Cardiac muscle cell (in vitro differentiated cells and primary cell): Measurements from ENCODE around the gene COQ4. TPM values are rescaled to one million over a fixed set of nuclear protein-coding genes. Genes with fewer than 3 reads are reported as not detected.
A peak's percentile ranks its signal among the peaks of the same experiment; 100 is the strongest.

ENCODE experiments used
- DNase-seq, 2 donors: peaks; one replicate each; pipeline versions ENCODE4 v3.0.0 to v3.0.0-alpha.2; 2010 to 2017; ENCODE audit warnings: low read depth in 1 of 2, low spot score in 1 of 2
- H3K27ac ChIP-seq: fragments of 200-600 bp; sonication (generic); 2 replicates; pipeline ENCODE4 v1.5.1; 2016
- H3K27me3 ChIP-seq: fragments of 200-600 bp; sonication (generic); 2 replicates; pipeline ENCODE4 v1.6.0; 2016; ENCODE audit warnings: control low read depth
- H3K36me3 ChIP-seq: fragments of 200-600 bp; sonication (generic); 2 replicates; pipeline ENCODE4 v1.5.1; 2016; ENCODE audit warnings: control low read depth
- H3K4me1 ChIP-seq: fragments of 200-600 bp; sonication (generic); 2 replicates; pipeline ENCODE4 v1.8.1; 2017; ENCODE audit warnings: low read depth, mild to moderate bottlenecking, mixed run types
- H3K4me3 ChIP-seq: fragments of 200-600 bp; sonication (generic); 2 replicates; pipeline ENCODE4 v1.5.1; 2016; ENCODE audit warnings: mild to moderate bottlenecking
- H3K9me3 ChIP-seq: fragments of 200-600 bp; sonication (generic); 2 replicates; pipeline ENCODE4 v1.5.1; 2017; ENCODE audit warnings: low read depth, mild to moderate bottlenecking, control low read depth
- CTCF ChIP-seq: IDR thresholded peaks from 2 replicates; pipeline ENCODE4 v1.5.1; 2012; ENCODE audit warnings: low read depth, mild to moderate bottlenecking, low read length
- polyA plus RNA-seq: library from polyadenylated mRNA; unstranded; fragments of >200 nt; fragmentation: Nextera tagmentation; extraction: Ambion mirVana; gene quantifications from 2 replicates; pipeline ENCODE4 v1.2.1, GENCODE V29; 2016
- total RNA-seq: library from RNA; depleted of rRNA; stranded (reverse); fragments of >200 nt; gene quantifications from 2 replicates; pipeline ENCODE4 v1.2.3, GENCODE V29; 2016

COQ4 gene
- total and polyA plus RNA-seq, 2 experiments from 2014 or later, result 81.1 to 87.1 TPM

GRCh38 chr9:128314697-128315096, 7.9 kb upstream of the COQ4 start:
- DNase-seq, result no peak
- no peak overlapping the region for H3K27ac ChIP-seq
- no peaks in the 10 kb centered on the region for H3K27me3 ChIP-seq
- no peaks in the 10 kb centered on the region for H3K9me3 ChIP-seq
- H3K4me3 ChIP-seq, result no peak overlapping the region
- H3K36me3 ChIP-seq, result peaks cover 27% of the 10 kb centered on the region
- H3K4me1 ChIP-seq, result no peaks in the 10 kb centered on the region
- TF ChIP-seq CTCF, result no peak

- H3K27ac ChIP-seq, result no peak overlapping the region
- peaks cover 17% of the 10 kb centered on the region for H3K36me3 ChIP-seq
- DNase-seq, result no peak
- no peaks in the 10 kb centered on the region for H3K27me3 ChIP-seq
- no peaks in the 10 kb centered on the region for H3K9me3 ChIP-seq
- no peak for TF ChIP-seq CTCF
- H3K4me3 ChIP-seq, result no peak overlapping the region
- peaks cover 3% of the 10 kb centered on the region for H3K4me1 ChIP-seq
Measured at GRCh38 chr9:128316421-128316820, 6.2 kb upstream of the COQ4 start.

- no peak for TF ChIP-seq CTCF
- peaks cover 4% of the 10 kb centered on the region for H3K4me1 ChIP-seq
- H3K27me3 ChIP-seq, result no peaks in the 10 kb centered on the region
- H3K4me3 ChIP-seq, result no peak overlapping the region
- no peak overlapping the region for H3K27ac ChIP-seq
- H3K9me3 ChIP-seq, result no peaks in the 10 kb centered on the region
- no peak for DNase-seq
- peaks cover 17% of the 10 kb centered on the region for H3K36me3 ChIP-seq
Measured at GRCh38 chr9:128317629-128318028, 5.0 kb upstream of the COQ4 start.

GRCh38 chr9:128321343-128321742, 1.3 kb upstream of the COQ4 start:
- Histone ChIP-seq H3K27ac (no peak overlapping the region), H3K36me3 (peaks cover 11% of the 10 kb centered on the region), H3K9me3 (no peaks in the 10 kb centered on the region), H3K4me1 (peaks cover 13% of the 10 kb centered on the region), H3K4me3 (peak overlapping the region; percentile 60), H3K27me3 (no peaks in the 10 kb centered on the region)
- DNase-seq, result no peak
- no peak for TF ChIP-seq CTCF

- peaks cover 13% of the 10 kb centered on the region for H3K4me1 ChIP-seq
- no peak for DNase-seq
- no peak overlapping the region for H3K27ac ChIP-seq
- no peaks in the 10 kb centered on the region for H3K9me3 ChIP-seq
- H3K27me3 ChIP-seq, result no peaks in the 10 kb centered on the region
- no peak for TF ChIP-seq CTCF
- H3K36me3 ChIP-seq, result peaks cover 6% of the 10 kb centered on the region
- H3K4me3 ChIP-seq, result peak overlapping the region; percentile 60
Measured at GRCh38 chr9:128321879-128322403, 698 bp upstream of the COQ4 start.
